NB4 (cell line): ENCODE results near the gene SERTM2.

Experiments
- MYC ChIP-seq: IDR thresholded peaks from 2 replicates; pipeline ENCODE4 v1.6.1; 2011; ENCODE audit warnings: low read depth, low read length
- TF ChIP-seq, protein P1 (sequence below): IDR thresholded peaks from one replicate; pipeline ENCODE4 v1.5.1; 2012; ENCODE audit warnings: low read depth, low read length

DNA sequence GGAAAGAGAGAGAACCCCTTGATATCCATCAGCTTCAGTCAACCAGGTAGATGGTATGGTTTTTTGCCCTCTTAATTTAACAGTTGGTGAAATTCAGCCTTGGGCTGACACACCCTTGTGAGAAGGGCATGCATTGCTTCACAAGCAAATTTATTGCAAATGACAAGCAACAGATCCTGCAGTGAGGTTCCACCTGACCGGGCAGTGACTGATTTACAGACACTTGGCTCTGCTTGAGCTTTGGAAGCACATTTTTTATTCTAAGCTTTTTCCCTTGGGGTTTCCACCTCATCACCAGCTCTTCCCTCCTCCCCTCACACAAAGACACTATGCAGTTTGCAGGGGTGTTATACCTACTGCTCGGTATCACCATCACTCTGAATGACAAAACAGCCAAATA lies 28.3 kb upstream of the SERTM2 start:
- TF ChIP-seq MYC = no peak
- TF ChIP-seq, protein P1, sequence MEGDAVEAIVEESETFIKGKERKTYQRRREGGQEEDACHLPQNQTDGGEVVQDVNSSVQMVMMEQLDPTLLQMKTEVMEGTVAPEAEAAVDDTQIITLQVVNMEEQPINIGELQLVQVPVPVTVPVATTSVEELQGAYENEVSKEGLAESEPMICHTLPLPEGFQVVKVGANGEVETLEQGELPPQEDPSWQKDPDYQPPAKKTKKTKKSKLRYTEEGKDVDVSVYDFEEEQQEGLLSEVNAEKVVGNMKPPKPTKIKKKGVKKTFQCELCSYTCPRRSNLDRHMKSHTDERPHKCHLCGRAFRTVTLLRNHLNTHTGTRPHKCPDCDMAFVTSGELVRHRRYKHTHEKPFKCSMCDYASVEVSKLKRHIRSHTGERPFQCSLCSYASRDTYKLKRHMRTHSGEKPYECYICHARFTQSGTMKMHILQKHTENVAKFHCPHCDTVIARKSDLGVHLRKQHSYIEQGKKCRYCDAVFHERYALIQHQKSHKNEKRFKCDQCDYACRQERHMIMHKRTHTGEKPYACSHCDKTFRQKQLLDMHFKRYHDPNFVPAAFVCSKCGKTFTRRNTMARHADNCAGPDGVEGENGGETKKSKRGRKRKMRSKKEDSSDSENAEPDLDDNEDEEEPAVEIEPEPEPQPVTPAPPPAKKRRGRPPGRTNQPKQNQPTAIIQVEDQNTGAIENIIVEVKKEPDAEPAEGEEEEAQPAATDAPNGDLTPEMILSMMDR = no peak
